ENCODE results near the gene ZNF732.
"Not testable (repeated sequence)": the region's sequence is repeated elsewhere in the genome, so short reads cannot be mapped to it uniquely, and the experiment has no call there.

Gene ZNF732

DNA sequence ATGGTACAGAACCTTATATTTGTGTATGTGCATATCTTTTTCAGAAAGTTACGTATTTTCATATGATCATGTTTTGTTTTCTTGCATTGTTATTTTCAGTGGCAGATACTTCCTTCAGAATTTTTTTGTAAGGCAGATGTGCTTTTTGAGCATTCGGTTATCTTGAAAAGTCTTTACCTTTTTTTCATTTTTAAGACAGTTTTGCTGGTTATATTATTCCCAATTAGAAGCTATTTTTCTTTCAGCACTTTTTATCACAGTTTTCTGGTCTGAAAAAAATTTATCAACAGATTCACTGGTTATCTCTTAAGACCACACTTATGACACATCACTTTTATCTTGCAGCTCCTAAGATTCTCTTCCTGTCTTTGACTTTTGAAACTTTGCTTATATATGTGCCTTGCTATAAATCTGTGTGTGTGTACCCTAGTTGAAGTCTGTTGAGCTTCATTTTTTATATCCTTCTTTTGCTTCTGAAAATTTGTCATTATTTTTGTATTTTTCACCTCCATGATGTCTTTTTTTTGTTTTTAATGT lies 53.1 kb downstream of the ZNF732 start:
- no peak for DNase-seq

DNA sequence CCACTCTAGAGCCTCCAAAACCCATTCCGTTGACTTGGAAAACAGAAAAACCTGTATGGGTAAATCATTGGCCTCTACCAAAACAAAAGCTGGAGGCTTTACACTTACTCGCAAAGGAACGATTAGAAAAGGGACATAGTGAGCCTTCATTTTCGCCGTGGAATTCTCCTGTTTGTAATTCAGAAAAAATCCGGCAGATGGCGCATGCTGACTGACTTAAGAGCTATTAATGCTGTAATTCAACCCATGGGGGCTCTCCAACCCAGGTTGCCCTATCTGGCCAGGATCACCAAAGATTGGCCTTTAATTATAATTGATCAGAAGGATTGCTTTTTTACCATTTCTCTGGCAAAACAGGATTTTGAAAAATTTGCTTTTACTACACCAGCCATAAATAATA lies 60.8 kb downstream of the ZNF732 start:
- DNase-seq = peak; percentile 71

DNA sequence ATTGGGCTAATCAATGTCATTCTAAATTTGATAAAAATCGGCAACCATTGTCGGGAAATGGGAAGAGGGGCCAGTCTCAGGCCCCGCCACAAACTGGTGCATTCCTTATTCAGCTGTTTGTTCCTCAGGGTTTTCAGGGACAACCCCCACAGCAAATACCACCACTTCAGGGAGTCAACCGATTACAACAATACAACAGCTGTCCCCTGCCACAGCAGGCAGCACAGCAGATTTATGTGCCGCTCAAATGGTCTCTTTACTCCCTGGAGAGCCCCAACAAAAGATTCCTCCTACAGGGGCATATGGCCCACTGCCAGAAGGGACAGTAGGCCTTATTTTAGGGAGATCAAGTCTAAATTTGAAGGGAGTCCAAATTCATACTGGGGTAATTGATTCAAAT lies 61.8 kb downstream of the ZNF732 start:
- DNase-seq = no peak

DNA sequence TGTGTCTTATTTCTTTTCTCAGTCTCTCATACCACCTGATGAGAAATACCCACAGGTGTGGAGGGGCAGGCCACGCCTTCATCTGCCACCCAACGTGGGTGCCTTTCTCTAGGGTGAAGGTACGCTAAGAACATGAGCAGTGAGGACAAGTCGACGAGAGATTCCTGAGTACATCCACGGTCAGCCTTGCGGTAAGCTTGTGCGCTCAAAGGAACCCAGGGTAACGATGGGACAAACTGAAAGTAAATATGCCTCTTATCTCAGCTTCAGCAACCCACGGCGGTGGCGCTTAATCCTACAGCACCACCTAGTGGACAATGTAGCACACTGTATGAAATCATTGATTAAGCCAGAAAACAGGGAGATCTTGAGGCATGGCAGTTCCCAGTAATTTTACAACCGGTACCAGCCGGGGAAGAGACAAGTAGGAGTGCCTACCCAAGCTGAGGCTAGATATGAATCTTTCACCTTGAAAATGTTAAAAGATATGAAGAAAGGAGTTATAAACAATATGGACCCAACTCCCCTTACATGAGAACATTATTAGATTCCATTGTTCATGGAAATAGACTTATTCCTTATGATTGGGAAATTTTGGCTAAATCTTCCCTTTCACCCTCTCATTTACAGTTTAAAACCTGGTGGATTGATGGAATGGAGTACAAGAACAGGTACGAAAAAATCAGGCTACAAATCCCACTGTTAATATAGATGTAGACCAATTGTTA lies 63.0 kb downstream of the ZNF732 start:
- DNase-seq = peak; percentile 81

DNA sequence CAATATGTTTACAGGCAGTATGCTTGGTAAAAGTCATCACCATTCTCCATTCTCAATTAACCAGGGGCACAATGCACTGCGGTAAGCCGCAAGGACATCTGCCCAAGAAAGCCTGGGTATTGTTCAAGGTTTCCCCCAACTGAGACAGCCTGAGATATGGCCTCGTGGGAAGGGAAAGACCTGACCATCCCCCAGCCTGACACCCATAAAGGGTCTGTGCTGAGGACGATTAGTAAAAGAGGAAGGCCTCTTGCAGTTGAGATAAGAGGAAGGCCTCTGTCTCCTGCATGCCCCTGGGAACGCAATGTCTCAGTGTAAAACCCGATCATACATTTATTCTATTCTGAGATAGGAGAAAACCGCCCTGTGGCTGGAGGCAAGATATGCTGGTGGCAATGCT lies 63.9 kb downstream of the ZNF732 start:
- not testable (repeated sequence) for DNase-seq

DNA sequence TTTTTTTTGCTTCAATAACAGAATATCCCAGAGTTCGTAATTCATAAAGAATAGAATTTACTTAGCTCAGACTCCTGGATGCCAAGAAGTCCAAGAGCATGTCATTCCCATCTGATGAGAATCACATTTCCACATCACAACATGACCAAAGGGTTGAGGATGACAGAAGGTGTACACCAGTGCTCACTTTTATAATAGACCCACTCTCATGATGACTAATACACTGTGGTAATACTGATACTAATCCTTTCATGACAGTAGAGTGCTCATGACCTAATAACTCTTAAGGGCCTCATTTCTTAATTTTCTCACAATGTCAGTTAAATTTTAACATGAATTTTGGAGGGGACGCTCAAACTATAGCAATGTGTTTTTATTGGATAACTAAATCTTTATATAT lies 69.2 kb downstream of the ZNF732 start:
- no peak for DNase-seq

DNA sequence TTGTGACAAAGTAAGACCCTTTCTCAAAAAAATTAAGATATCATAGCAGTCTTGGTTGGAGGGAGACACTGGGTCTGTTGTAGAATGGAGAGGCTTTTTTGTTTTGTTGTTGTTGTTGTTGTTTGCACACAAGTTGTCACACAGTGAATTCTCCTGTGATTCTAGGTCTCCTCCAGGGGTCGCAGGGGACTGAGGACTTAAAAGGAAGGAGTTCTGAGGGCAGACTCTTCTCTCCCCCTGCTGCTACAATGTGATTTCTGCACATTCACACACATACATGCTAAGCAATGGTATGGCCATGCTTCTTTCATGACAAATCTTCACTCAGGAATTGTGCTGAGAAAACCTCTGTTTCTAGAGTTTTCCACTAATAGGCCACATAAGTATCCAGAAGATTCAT lies 71.1 kb downstream of the ZNF732 start:
- DNase-seq = no peak

DNA sequence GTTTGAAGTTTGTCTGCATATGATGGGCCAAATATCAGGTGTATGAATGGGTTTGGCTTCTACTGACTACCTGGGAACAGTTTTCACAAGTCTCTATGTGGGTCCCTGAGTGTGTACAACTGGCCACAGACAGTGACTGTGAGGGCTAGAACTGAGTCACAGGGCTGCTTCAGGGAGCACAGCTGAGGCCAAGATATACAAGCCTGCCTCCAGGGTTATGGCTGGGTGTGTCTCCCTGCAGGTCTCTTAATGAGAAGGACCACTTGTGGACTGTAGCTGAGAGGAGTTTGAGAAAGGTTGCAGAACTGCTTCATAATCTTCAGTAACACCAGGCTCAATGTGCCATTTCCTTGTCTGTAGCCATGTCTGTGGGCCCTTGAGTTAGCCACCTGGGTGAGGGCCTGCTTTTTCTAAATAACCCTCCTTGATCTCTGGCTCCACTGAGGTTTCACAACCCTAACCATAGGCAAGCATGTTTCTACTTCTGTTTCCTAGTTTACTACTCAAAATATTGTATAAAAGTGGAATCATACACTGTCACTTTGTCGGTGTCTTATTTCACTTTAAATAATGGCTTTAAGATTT lies 81.3 kb downstream of the ZNF732 start:
- DNase-seq = no peak
